ENCODE data around the gene MEIS2. TPM values are rescaled to one million over a fixed set of nuclear protein-coding genes. Genes with fewer than 3 reads are reported as not detected.

MEIS2 gene
- total and polyA plus RNA-seq, 2 experiments from 2014 or later = 0.27 TPM; not detected in 1

- TF ChIP-seq EZH2phosphoT487 (IDR thresholded peaks at IDR 0.05; ENCODE audit: unreplicated experiment) = no peak
- H3K4me2 ChIP-seq = 0 out of 2 replicates have a peak overlapping the region, but pooled peaks have one; percentile 17
- H3K36me3 ChIP-seq (ENCODE audit: insufficient read depth) = no peaks in the 10 kb centered on the region
- H3K27me3 ChIP-seq (ENCODE audit: insufficient read depth) = no peaks in the 10 kb centered on the region
- H3K9me3 Mint-ChIP-seq = peaks cover 2% of the 10 kb centered on the region; the same call in 1 of the 3 replicates
- peaks cover 2% of the 10 kb centered on the region for H3K9me2 ChIP-seq (ENCODE audit: insufficient read depth)
- no peak overlapping the region for H3K4me3 Mint-ChIP-seq
- no peaks in the 10 kb centered on the region for H3K36me3 Mint-ChIP-seq (ENCODE audit: low read depth)
- DNase-seq (ENCODE audit: low spot score) = no peak
- no peaks in the 10 kb centered on the region for H3K79me2 ChIP-seq (replicated peaks; ENCODE audit: insufficient read depth)
- no peak for ATAC-seq
- H3K4me1 Mint-ChIP-seq = peaks cover 23% of the 10 kb centered on the region
- no peak overlapping the region for H3K27ac Mint-ChIP-seq
- H3K4me3 ChIP-seq = no peak overlapping the region
- H3K27me3 Mint-ChIP-seq (ENCODE audit: insufficient read depth, low read depth, poor library complexity) = no peaks in the 10 kb centered on the region
- no peak overlapping the region for H3K27ac ChIP-seq (ENCODE audit: low read depth)
- no peak overlapping the region for H2AFZ ChIP-seq
- no peaks in the 10 kb centered on the region for H3F3A ChIP-seq (replicated peaks; ENCODE audit: low read depth)
- peaks cover 10% of the 10 kb centered on the region for H3K4me1 ChIP-seq (ENCODE audit: insufficient read depth)
- no peaks in the 10 kb centered on the region for H4K20me1 ChIP-seq (replicated peaks; ENCODE audit: insufficient read depth)
Measured at GRCh38 chr15:37016231-37016630, 84.1 kb downstream of the MEIS2 start.

- ATAC-seq (peak; percentile 83), DNase-seq (ENCODE audit: low spot score) (peak; percentile 34)
- H3K36me3 ChIP-seq (ENCODE audit: insufficient read depth) = no peaks in the 10 kb centered on the region
- H3K27ac ChIP-seq (ENCODE audit: low read depth) = no peak overlapping the region
- Mint-ChIP-seq H3K4me3 (no peak overlapping the region), H3K36me3 (ENCODE audit: low read depth) (no peaks in the 10 kb centered on the region), H3K9me3 (no peaks in the 10 kb centered on the region), H3K27me3 (ENCODE audit: insufficient read depth, low read depth, poor library complexity) (no peaks in the 10 kb centered on the region), H3K4me1 (peaks cover 23% of the 10 kb centered on the region), H3K27ac (no peak overlapping the region)
- no peaks in the 10 kb centered on the region for H3K79me2 ChIP-seq (replicated peaks; ENCODE audit: insufficient read depth)
- no peaks in the 10 kb centered on the region for H3K27me3 ChIP-seq (ENCODE audit: insufficient read depth)
- peaks cover 10% of the 10 kb centered on the region for H3K4me1 ChIP-seq (ENCODE audit: insufficient read depth)
- H2AFZ ChIP-seq = no peak overlapping the region
- H3F3A ChIP-seq (replicated peaks; ENCODE audit: low read depth) = no peaks in the 10 kb centered on the region
- no peaks in the 10 kb centered on the region for H4K20me1 ChIP-seq (replicated peaks; ENCODE audit: insufficient read depth)
- H3K9me2 ChIP-seq (ENCODE audit: insufficient read depth) = peaks cover 2% of the 10 kb centered on the region
- no peak overlapping the region for H3K4me2 ChIP-seq
- H3K4me3 ChIP-seq = no peak overlapping the region
- TF ChIP-seq ZNF331 (CRISPR knock-in tag; IDR thresholded peaks at IDR 0.05; ENCODE audit: low read depth) = no peak
- TF ChIP-seq JUNB (IDR thresholded peaks at IDR 0.05; ENCODE audit: unreplicated experiment) = no peak
- TF ChIP-seq POLR2AphosphoS5 (IDR thresholded peaks at IDR 0.05; ENCODE audit: low read depth) = no peak
- TF ChIP-seq ZNF114 (CRISPR knock-in tag; IDR thresholded peaks at IDR 0.05) = no peak
- TF ChIP-seq ETS1 (IDR thresholded peaks at IDR 0.05) = no peak
- no peak for TF ChIP-seq EZH2 (IDR thresholded peaks at IDR 0.05; ENCODE audit: low read depth, unreplicated experiment)
- TF ChIP-seq CREB1 (CRISPR knock-in tag; IDR thresholded peaks at IDR 0.05; ENCODE audit: low read depth) = no peak
- no peak for TF ChIP-seq NANOG (IDR thresholded peaks at IDR 0.05; ENCODE audit: borderline replicate concordance)
- no peak for TF ChIP-seq REST (IDR thresholded peaks at IDR 0.05; ENCODE audit: unreplicated experiment)
- TF ChIP-seq EZH2phosphoT487 (IDR thresholded peaks at IDR 0.05; ENCODE audit: unreplicated experiment) = no peak
- no peak for TF ChIP-seq ZNF462 (CRISPR knock-in tag; IDR thresholded peaks at IDR 0.05)
Measured at GRCh38 chr15:37015451-37015850, 84.9 kb downstream of the MEIS2 start.
